Stomach (tissue), 9 donors: ENCODE results near the gene GULP1. TPM values are rescaled to one million over a fixed set of nuclear protein-coding genes. Genes with fewer than 3 reads are reported as not detected.

Experiments
- DNase-seq, 2 donors: peaks; one replicate each; pipeline versions ENCODE4 v3.0.0 to v3.0.0-alpha.2; 2013 to 2019
- H3K27ac ChIP-seq, 5 donors: fragments of 200-600 bp in 4 of 5; sonication (generic) in 4 of 5; one replicate each; pipeline ENCODE4 v1.5.1; 2013 to 2019; ENCODE audit warnings: mild to moderate bottlenecking in 1 of 5, moderate library complexity in 1 of 5
- H3K27me3 ChIP-seq, 3 donors: fragments of 200-600 bp; sonication (generic); one replicate each; pipeline ENCODE4 v1.5.1; 2017 to 2019; ENCODE audit warnings: mixed run types in 1 of 3
- H3K36me3 ChIP-seq, 4 donors: fragments of 200-600 bp; sonication (generic); 1 replicate in 3 of 4; 2 replicates in 1 of 4; pipeline ENCODE4 v1.5.1; 2016 to 2019
- H3K4me1 ChIP-seq, 4 donors: fragments of 200-600 bp; sonication (generic); one replicate each; pipeline ENCODE4 v1.5.1; 2016 to 2019
- H3K4me3 ChIP-seq, 4 donors: fragments of 200-600 bp; sonication (generic) in 3 of 4; one replicate each; pipeline ENCODE4 v1.5.1; 2016 to 2019; ENCODE audit warnings: mild to moderate bottlenecking in 1 of 4
- H3K9me3 ChIP-seq, 4 donors: fragments of 200-600 bp; sonication (generic); one replicate each; pipeline ENCODE4 v1.5.1; 2016 to 2019
- EP300 ChIP-seq: sonication (generic); formaldehyde crosslinking; IDR thresholded peaks from one replicate; pipeline ENCODE4 v1.6.1; 2017; ENCODE audit warnings: antibody characterized with exemption
- POLR2A ChIP-seq, 4 donors: fragments of 450-650 bp; IDR thresholded peaks; one replicate each; pipeline ENCODE4 v1.6.1; 2016; ENCODE audit warnings: antibody characterized with exemption in 4 of 4, control low read depth in 2 of 4, mild to moderate bottlenecking in 1 of 4, moderate library complexity in 1 of 4
- POLR2AphosphoS5 ChIP-seq, 3 donors: sonication (generic); formaldehyde crosslinking; IDR thresholded peaks; one replicate each; pipeline ENCODE4 v1.6.1; 2016; ENCODE audit warnings: antibody characterized with exemption in 3 of 3
- WGBS, 5 donors: extraction: QIAGEN DNeasy Blood & Tissue Kit in 3 of 5; methylation state at CpG; one replicate each; pipeline versions ENCODE4 v1.1.5 to v1.1.7; 2013 to 2018; 5-methylcytosine and 5-hydroxymethylcytosine counted together
- intact Hi-C: fragments of 100-400 bp; cut with DNase I; formaldehyde crosslinking; loops from one replicate; pipeline ENCODE4 v1.15.1; 2023; ENCODE audit warnings: low total_unique reads
- polyA plus RNA-seq, 3 donors: library from polyadenylated mRNA; stranded (reverse); fragments of 200-250 nt; gene quantifications; one replicate each; pipeline ENCODE4 v1.2.3, GENCODE V29; 2013
- total RNA-seq, 5 donors: library from RNA; depleted of rRNA; stranded (reverse); fragments of >200 nt; gene quantifications; one replicate each; pipeline versions ENCODE4 v1.1.0 to v1.2.3, GENCODE V29; 2014 to 2016
- TF ChIP-seq, protein P1 (sequence below), 7 experiments: fragments of 450-650 bp in 4 of 7; fragments of 200-600 bp in 3 of 7; sonication (generic) in 3 of 7; IDR thresholded peaks; one replicate each; pipeline ENCODE4 v1.5.1; 2016 to 2019; ENCODE audit warnings: antibody characterized with exemption in 7 of 7, control low read depth in 2 of 7, mild to moderate bottlenecking in 1 of 7
- donor health status: healthy with polysubstance abuse.
- donor health status: Bipolar disorder and iron deficiency.
- donor health status: healthy.

Gene GULP1
- total and polyA plus RNA-seq, 8 donors = 4.9 to 179 (median 32.8) TPM

GRCh38 chr2:188403676-188404075 is 112.0 kb downstream of the GULP1 start:
- intact Hi-C loops = no loop called here
- Histone ChIP-seq H3K4me3 (no peak overlapping the region), H3K36me3 (no peaks in the 10 kb centered on the region), H3K27me3 (no peaks in the 10 kb centered on the region), H3K9me3 (peaks cover 0 to 15% (median 7%) of the 10 kb centered on the region in 4 donors), H3K27ac (no peak overlapping the region), H3K4me1 (no peaks in the 10 kb centered on the region)
- DNase-seq = no peak
- TF ChIP-seq EP300 (no peak), POLR2A (IDR thresholded peaks at IDR 0.05) (no peak), POLR2AphosphoS5 (IDR thresholded peaks at IDR 0.05) (no peak)
- TF ChIP-seq, protein P1, sequence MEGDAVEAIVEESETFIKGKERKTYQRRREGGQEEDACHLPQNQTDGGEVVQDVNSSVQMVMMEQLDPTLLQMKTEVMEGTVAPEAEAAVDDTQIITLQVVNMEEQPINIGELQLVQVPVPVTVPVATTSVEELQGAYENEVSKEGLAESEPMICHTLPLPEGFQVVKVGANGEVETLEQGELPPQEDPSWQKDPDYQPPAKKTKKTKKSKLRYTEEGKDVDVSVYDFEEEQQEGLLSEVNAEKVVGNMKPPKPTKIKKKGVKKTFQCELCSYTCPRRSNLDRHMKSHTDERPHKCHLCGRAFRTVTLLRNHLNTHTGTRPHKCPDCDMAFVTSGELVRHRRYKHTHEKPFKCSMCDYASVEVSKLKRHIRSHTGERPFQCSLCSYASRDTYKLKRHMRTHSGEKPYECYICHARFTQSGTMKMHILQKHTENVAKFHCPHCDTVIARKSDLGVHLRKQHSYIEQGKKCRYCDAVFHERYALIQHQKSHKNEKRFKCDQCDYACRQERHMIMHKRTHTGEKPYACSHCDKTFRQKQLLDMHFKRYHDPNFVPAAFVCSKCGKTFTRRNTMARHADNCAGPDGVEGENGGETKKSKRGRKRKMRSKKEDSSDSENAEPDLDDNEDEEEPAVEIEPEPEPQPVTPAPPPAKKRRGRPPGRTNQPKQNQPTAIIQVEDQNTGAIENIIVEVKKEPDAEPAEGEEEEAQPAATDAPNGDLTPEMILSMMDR (IDR thresholded peaks at IDR 0.05) = no peak

DNA sequence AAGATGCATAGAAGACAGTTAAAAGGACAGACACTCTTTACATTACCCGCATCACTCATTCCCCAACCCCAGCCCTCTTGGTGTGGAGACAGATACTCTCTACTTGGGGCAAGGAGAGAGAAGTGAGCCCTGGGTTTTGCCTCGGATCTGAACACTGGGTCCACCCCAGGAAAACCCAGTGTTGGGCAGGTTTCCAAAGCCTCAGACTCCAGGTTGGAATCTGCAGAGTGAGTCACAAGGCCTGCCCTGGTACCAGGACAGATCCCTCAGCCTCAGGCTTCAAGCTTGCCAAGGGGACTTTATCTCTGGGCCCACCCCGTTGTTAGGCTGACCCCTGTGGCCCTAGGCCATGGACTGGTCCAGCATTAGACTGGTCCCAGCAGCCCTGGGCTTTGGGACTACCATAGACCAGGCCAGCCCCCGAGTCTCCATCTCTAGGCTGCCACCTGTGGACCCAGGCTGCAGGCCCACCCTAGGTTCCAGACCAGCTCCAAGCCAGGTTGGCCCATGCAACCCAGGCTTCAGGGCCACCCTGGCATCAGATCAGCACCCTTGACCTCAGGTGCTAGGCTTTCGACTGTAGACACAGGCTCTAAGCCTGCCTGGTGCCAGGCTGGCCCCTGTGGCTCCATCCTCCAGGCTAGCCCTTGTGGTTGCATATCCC is 112.8 kb downstream of the GULP1 start:
- WGBS, 5 donors = 80 to 90% (median 85%) methylated on average over 4 to 5 of the region's 5 CpGs
- intact Hi-C loops = no loop called here
- no peak for DNase-seq
- no peaks in the 10 kb centered on the region for H3K4me1 ChIP-seq
- no peak overlapping the region for H3K27ac ChIP-seq
- no peaks in the 10 kb centered on the region for H3K36me3 ChIP-seq
- H3K9me3 ChIP-seq = peaks cover 0 to 15% (median 7%) of the 10 kb centered on the region in 4 donors
- H3K4me3 ChIP-seq = no peak overlapping the region
- no peaks in the 10 kb centered on the region for H3K27me3 ChIP-seq
- TF ChIP-seq POLR2A (IDR thresholded peaks at IDR 0.05) (no peak), EP300 (no peak), POLR2AphosphoS5 (IDR thresholded peaks at IDR 0.05) (no peak)
- TF ChIP-seq, protein P1 (IDR thresholded peaks at IDR 0.05) = no peak

DNA sequence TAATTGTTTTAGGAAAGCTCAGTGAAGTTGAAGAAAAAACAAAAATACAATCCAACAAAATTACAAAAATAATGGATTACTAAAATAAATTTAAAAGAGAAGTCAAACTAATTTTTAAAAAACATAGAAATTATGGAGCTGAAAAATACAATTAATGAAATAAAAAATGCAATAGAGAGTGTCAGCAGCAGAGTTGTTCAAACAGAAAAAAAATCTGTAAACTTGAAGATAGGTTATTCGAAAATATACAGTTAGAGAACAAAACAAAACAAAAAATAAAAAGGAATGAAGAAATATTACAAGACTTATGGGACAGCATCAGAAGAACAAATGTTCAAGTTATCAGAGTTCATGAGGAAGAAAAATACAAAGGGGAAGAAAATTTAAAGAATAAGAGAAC is 114.7 kb downstream of the GULP1 start:
- H3K27ac ChIP-seq = no peak overlapping the region
- intact Hi-C loops = no loop called here
- H3K36me3 ChIP-seq = no peaks in the 10 kb centered on the region
- H3K27me3 ChIP-seq = no peaks in the 10 kb centered on the region
- no peaks in the 10 kb centered on the region for H3K4me1 ChIP-seq
- H3K9me3 ChIP-seq = peaks cover 0 to 15% (median 9%) of the 10 kb centered on the region in 4 donors
- DNase-seq = no peak
- WGBS, 5 donors = 81 to 95% (median 88%) methylated on average over 1 of the region's 1 CpG
- TF ChIP-seq POLR2A (IDR thresholded peaks at IDR 0.05) (no peak), POLR2AphosphoS5 (IDR thresholded peaks at IDR 0.05) (no peak), EP300 (no peak)
- TF ChIP-seq, protein P1 (IDR thresholded peaks at IDR 0.05) = no peak
- H3K4me3 ChIP-seq = no peak overlapping the region

- peaks cover 0 to 20% (median 8%) of the 10 kb centered on the region in 4 donors for H3K9me3 ChIP-seq
- H3K4me3 ChIP-seq = no peak overlapping the region
- TF ChIP-seq POLR2A (IDR thresholded peaks at IDR 0.05) (no peak), EP300 (no peak), POLR2AphosphoS5 (IDR thresholded peaks at IDR 0.05) (no peak)
- TF ChIP-seq, protein P1 (IDR thresholded peaks at IDR 0.05) = no peak
- no peaks in the 10 kb centered on the region for H3K27me3 ChIP-seq
- 77 to 89% (median 86%) methylated on average over 5 of the region's 5 CpGs for WGBS, 5 donors
- H3K27ac ChIP-seq = no peak overlapping the region
- no peaks in the 10 kb centered on the region for H3K36me3 ChIP-seq
- intact Hi-C loops = no loop called here
- H3K4me1 ChIP-seq = peaks cover 0 to 15% (median 5%) of the 10 kb centered on the region in 4 donors
- no peak for DNase-seq
These were observed 119.0 kb downstream of the GULP1 start for GRCh38 chr2:188410504-188411235.
